NK-92 treated with Interleukin-12 subunit alpha and Interleukin-12 subunit beta, amount 100 ng/mL, for 24 hours (cell line): ENCODE measurements around the gene TRPV4.
"Not testable (repeated sequence)": the region's sequence is repeated elsewhere in the genome, so short reads cannot be mapped to it uniquely, and the experiment has no call there.

ENCODE experiments used
- DNase-seq: peaks from one replicate; lab custom pipeline; 2025; lab: John Stamatoyannopoulos, UW

TRPV4 gene

DNA sequence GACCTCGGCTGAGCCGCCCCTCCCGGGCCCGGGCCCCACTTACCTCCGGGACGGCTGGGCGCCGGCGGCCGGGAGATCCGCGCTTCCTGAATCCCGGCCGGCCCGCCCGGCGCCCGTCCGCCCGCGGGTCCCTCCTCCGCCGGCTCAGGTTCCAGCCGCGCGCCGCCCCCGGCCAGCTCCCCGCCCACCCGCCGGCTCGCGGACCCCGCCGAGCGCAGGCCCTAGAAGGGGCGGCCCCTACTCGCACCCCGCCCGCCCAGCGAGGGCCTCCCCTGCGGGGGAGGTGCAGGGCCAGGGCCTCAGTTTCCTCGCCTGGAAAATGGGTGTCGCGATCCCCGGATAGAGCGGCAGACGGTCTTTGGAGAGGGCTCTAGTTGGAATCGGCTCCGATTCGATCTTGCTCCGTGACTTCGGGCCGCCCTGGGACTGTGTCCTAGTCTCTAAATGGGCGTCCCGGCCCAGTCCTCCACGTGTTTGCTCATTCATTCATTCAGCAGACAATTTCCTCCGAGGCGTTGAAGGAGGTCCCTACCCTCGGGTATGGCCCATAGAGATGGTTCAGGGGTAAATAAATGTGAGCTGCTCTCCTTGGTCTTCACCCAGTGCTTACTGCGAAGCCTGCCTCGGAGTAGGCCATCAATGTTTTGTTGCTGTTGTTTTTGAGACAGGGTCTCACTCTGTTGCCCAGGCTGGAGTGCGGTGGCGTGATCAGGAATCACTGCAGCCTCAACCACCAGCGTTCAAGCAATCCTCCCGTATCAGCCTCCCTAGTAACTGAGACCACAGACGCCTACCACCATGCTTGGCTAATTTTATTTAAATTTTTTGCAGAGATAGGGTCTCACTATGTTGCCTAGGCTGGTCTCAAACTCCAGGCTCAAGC is at the start of gene TRPV4:
Gene TRPV4, minus strand, starts transcription at position 92 of the 883 bp plus-strand sequence. CDS start 18,602 bp downstream, outside the sequence.
- DNase-seq: no peak

GRCh38 chr12:109881752-109882151 is 48.6 kb upstream of the TRPV4 start:
- DNase-seq: no peak

- no peak for DNase-seq
These were observed 47.7 kb upstream of the TRPV4 start for GRCh38 chr12:109880938-109881337.

GRCh38 chr12:109880043-109880931 is 47.1 kb upstream of the TRPV4 start, which contains the start of gene GLTP:
Gene GLTP (minus strand): TSS chr12:109880541. CDS start chr12:109880374, 167 bp downstream.
- DNase-seq: peak; percentile 66

- DNase-seq: no peak
These were observed 46.3 kb upstream of the TRPV4 start for GRCh38 chr12:109879351-109880042.

DNA sequence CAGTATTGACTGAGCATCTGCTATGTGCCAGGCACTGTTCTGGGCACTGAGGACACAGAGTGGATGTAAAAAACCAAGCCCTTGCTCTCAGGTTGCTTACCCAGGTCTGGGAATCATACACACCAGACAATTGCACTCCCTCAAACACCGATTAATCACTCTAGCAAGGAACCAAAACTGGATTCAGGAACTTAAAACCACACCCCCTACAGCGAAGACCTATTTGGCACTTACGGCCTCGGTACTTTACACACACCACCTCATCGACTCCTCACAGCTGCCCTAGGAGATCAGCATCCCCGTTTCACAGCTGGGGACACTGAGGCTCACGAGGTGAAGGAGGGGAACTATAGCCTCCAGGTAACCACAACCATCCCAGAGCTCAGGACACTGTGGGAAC is 45.6 kb upstream of the TRPV4 start:
- no peak for DNase-seq

GRCh38 chr12:109878247-109878625 is 45.0 kb upstream of the TRPV4 start:
- no peak for DNase-seq

DNA sequence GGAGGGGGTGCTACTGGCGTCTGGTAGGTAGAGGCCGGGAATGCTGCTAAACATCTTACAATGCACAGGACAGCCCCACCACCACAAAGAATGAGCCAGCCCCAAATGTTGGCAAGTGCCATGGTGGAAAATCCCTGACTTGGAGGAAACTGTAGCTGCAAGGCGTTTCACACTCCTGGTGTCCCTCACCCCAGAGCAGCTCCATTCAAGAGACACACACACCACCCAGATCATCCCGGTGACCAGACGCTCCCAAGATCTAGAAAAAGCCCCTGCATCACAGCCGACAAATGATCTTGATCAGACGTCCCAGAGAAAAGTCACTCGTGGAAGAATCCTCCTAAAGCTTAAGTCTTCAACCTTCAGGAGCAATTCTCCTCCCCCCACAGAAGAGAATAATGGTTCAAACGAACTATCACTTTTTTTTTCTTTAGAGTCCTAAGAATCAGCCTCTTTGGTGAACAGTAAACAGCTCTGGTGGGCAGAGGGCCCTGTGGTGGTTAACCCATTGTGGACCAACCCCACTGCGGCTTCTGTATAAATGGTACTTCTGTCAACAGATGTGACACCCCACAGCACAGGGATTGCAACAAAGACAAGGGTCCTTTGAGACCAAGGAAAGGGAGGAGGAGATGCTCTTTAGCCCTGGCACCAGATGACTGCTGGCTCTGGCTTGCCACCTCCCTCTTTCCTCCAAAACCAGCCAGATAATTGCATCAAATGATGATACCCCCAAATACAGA is 44.5 kb upstream of the TRPV4 start:
- DNase-seq: no peak

DNA sequence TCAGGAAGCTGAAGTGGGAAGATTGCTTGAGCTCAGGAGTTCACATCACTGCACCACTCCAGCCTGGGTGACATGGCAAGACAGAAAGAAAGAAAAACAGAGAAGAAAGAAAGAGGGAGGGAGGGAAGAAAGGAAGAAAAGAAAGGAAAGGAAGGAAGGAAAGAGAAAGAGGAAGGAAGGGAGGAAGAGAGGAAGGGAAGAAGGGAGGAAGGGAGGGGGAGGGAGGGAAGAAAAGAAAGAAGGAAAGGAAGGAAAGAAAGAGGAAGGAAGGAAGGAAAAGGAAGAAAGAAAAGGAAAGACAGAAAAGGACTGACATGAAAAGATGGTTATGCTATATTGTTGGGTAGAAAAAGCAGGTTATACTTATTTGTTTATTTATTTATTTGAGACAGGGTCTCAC is 43.2 kb upstream of the TRPV4 start:
- DNase-seq: no peak

DNA sequence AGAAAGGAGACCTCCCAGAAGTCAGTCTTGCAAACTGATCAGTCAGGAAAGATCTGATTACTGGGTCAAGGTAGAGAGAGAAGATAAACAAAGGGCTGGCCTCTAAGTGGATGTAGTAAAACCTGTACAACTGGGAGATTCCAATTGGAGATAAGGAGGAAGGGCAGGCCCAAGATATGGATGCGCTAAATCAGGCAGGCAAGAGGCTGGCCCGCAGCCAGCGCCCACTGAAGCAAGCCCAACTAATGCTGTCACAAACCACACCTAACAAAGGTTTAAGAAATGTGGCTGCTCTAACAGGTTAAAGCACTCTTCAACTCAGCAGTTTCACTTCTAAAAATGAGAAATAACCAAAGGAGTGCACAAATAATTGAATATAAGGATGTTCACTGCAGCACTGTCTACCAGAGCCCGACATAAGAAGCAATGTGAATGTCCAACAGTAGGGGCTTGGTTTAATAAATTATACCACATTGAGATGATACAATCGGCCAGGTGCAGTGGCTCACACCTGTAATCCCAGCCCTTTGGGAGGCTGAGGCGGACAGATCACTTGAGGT is 42.5 kb upstream of the TRPV4 start:
- DNase-seq: no peak

DNA sequence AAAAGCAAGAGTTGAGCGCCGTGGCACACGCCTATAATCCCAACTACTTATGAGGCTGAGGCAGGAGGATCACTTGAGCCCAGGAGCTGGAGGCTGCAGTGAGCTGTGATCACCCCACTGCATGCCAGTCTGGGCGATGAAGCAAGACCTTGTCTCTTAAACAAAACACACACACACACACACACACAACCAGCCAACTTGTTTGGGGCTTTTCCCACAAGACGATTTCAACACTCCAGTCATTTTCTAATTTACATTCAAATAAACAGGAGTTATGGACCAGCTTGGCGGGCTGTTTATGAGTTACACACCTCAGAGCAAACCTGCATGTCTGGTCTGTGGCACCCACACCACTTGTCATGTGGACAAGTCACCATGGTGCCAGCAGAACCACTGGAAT is 40.5 kb upstream of the TRPV4 start:
- no peak for DNase-seq

- DNase-seq: no peak
These were observed 38.6 kb upstream of the TRPV4 start for GRCh38 chr12:109871668-109872314.

GRCh38 chr12:109870648-109871047 is 37.5 kb upstream of the TRPV4 start:
- no peak for DNase-seq

- no peak for DNase-seq
These were observed 35.2 kb upstream of the TRPV4 start for GRCh38 chr12:109868182-109869051.

DNA sequence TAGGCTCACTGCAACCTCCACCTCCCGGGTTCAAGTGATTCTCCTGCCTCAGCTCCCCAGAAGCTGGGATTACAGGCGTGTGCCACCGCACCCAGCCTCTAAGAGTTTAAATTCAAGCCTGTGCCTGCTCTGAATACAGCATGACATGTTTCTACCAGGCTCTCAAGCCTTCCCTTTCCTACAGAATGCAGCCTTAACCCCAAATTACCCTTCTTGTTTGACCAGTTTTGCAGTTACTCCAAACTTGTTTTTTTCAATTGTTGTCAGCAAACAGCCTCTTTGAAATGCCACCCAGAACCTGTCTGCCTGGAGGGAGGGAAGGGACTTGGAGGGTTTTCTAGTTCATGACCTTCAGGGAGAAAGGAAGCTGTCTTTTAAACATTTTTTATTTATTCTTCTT is 31.7 kb upstream of the TRPV4 start:
- no peak for DNase-seq

GRCh38 chr12:109863847-109864712 is 30.9 kb upstream of the TRPV4 start:
- DNase-seq: peak; percentile 40

DNA sequence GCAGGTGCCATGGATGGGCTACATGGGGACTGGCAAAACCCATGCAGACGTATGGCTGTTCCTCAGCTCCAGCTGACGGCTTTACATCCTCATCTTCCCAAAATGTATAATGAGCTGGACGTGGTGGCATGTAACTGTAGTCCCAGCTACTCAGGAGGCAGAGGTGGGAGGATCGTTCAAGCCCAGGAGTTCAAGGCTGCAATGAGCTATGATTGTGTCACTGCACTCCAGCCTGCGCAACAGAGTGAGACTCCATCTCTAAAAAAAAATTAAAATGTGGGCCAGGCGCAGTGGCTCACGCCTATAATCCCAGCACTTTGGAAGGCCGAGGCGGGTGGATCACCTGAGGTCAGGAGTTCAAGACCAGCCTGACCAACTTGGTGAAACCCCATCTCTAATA is 29.3 kb upstream of the TRPV4 start:
- DNase-seq: not testable (repeated sequence)

DNA sequence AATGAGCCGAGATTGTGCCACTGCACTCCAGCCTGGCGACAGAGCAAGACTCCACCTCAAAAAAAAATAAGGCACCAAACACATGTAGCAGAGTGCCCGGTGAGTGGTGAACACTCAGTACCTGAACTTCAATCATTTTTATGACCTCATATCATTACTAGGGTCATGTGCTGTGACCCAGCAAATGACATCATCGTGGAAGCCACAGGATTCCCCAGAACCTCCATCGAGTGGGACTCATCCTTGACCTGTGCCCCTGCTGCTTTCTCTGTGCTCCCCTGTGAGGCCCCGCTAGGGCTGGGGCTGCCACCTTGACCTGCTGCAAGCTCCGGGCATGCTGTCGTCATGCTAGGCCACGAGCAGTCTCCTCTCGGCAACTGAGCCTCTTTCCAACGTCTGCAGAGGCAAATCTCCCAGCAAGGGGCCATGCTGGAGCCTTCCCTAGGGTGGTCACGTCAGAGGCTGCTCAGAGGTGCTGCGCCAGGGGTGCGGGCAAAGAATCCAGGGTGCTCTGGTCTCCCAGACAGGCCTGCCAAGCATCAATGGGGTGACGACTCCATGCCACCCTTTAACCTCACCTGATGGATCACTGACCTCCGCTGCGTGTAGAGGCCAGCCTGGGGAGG is 28.6 kb upstream of the TRPV4 start:
- no peak for DNase-seq
